NCI-H526 (cell line): ENCODE data around the gene ADGRG6.
"Not testable (repeated sequence)": the region's sequence is repeated elsewhere in the genome, so short reads cannot be mapped to it uniquely, and the experiment has no call there.

Experiments
- DNase-seq, 2 experiments: peaks; one replicate each; lab custom pipeline; 2025; lab: John Stamatoyannopoulos, UW

Gene ADGRG6

GRCh38 chr6:142411145-142411544, 109.3 kb downstream of the ADGRG6 start:
- no peak for DNase-seq

- DNase-seq, result no peak
These were observed 110.4 kb downstream of the ADGRG6 start for GRCh38 chr6:142412241-142412640.

GRCh38 chr6:142412658-142413057, 110.9 kb downstream of the ADGRG6 start:
- DNase-seq, result no peak

- DNase-seq, result no peak
These were observed 111.3 kb downstream of the ADGRG6 start for GRCh38 chr6:142413111-142413510.

GRCh38 chr6:142414462-142415250, 112.8 kb downstream of the ADGRG6 start:
- no peak for DNase-seq

- DNase-seq, result no peak
These were observed 114.4 kb downstream of the ADGRG6 start for GRCh38 chr6:142416179-142416578.

GRCh38 chr6:142416686-142417085, 114.9 kb downstream of the ADGRG6 start:
- DNase-seq, result no peak

- no peak for DNase-seq
These were observed 115.5 kb downstream of the ADGRG6 start for GRCh38 chr6:142417331-142417750.

GRCh38 chr6:142419071-142419470, 117.3 kb downstream of the ADGRG6 start:
- no peak for DNase-seq

- no peak for DNase-seq
These were observed 119.0 kb downstream of the ADGRG6 start for GRCh38 chr6:142420802-142421201.

- DNase-seq, result no peak
These were observed 119.7 kb downstream of the ADGRG6 start for GRCh38 chr6:142421285-142422117.

GRCh38 chr6:142426444-142427132, 124.8 kb downstream of the ADGRG6 start:
- DNase-seq, result not testable (repeated sequence)

- not testable (repeated sequence) for DNase-seq
These were observed 126.7 kb downstream of the ADGRG6 start for GRCh38 chr6:142428468-142428867.

GRCh38 chr6:142429195-142429594, 127.4 kb downstream of the ADGRG6 start:
- no peak for DNase-seq

GRCh38 chr6:142433419-142433818, 131.6 kb downstream of the ADGRG6 start:
- no peak for DNase-seq

GRCh38 chr6:142438898-142439297, 137.1 kb downstream of the ADGRG6 start:
- no peak for DNase-seq

- no peak for DNase-seq
These were observed 138.9 kb downstream of the ADGRG6 start for GRCh38 chr6:142440600-142441293.

- DNase-seq, result no peak
These were observed 139.9 kb downstream of the ADGRG6 start for GRCh38 chr6:142441716-142442115.

GRCh38 chr6:142443102-142443501, 141.3 kb downstream of the ADGRG6 start:
- no peak for DNase-seq

GRCh38 chr6:142443532-142443931, 141.7 kb downstream of the ADGRG6 start:
- no peak for DNase-seq

- DNase-seq, result no peak
These were observed 142.6 kb downstream of the ADGRG6 start for GRCh38 chr6:142444376-142444775.

GRCh38 chr6:142444881-142445301, 143.1 kb downstream of the ADGRG6 start:
- no peak for DNase-seq
